Stimulated activated CD4-positive, alpha-beta T cell treated with anti-CD3 and anti-CD28 coated beads, Interleukin-4, amount 100 ng/mL, for 48 hours (primary cell): ENCODE measurements around the gene FOXP2.
"Not testable (repeated sequence)": the region's sequence is repeated elsewhere in the genome, so short reads cannot be mapped to it uniquely, and the experiment has no call there.

Experiments used
- DNase-seq, 2 donors: peaks; one replicate each; pipeline ENCODE4 v3.0.0-alpha.2; 2020; ENCODE audit warnings: low read depth in 2 of 2

Gene FOXP2

GRCh38 chr7:114502454-114503254 lies 88.0 kb downstream of the FOXP2 start:
- no peak for DNase-seq

DNA sequence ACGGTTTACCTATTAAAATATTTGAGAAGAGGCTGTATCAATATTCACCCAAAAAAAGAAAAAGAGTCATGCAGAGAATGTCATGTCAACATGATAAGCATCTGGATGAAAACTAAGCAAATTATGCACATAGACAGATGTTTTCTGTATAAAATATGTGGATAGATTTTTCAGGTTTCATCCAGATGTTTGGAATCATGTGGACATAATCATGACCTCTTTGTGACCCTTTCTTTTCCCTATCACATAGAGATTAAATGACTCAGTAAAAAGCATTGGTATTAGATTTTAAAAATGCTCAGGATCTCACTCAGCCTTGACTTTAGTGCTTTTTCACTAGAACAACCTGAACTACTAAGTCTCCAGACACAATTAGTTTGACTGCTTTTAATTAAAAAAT lies 90.0 kb downstream of the FOXP2 start:
- DNase-seq = no peak

GRCh38 chr7:114507381-114507780 lies 92.8 kb downstream of the FOXP2 start:
- no peak for DNase-seq

DNA sequence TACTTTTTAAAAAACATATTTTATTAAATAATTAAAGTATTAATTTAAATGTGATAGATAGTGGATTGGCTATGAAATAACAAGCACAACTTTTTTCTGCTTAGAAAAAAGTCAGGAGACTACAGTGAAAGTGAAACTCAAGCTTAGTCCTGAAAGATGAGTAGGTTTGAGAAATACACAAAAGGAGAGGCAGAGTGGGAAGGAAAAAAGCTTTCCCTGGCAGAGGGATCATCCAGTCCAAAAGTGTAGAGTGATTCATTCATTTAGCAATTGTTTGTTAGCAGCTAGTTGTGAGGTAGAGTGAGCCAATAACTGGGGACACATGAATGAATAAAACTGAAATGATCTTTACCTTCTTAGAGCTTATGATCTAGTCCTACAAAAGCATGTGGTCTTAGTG lies 93.5 kb downstream of the FOXP2 start:
- DNase-seq = no peak

- DNase-seq = not testable (repeated sequence)
These were observed 96.2 kb downstream of the FOXP2 start for GRCh38 chr7:114510824-114511223.

DNA sequence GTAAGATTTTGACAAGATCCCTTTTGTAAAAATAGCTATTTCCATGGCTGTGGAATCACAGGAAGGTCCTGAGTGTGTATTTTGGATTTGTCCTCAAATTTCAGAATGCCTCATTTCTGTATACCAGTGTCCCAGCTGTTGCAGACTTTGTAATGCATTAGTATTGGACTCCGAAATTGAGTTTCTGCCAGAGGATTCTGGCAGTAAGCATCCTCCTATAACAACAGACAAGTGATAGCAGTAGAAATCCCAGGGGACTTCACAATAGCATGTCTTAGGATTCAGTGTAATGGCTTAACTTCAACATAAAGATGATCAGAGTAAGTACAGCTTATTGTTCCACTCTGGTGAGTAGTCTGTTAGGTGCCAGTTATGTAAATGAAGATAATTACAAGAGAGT lies 104.6 kb downstream of the FOXP2 start:
- DNase-seq = no peak

DNA sequence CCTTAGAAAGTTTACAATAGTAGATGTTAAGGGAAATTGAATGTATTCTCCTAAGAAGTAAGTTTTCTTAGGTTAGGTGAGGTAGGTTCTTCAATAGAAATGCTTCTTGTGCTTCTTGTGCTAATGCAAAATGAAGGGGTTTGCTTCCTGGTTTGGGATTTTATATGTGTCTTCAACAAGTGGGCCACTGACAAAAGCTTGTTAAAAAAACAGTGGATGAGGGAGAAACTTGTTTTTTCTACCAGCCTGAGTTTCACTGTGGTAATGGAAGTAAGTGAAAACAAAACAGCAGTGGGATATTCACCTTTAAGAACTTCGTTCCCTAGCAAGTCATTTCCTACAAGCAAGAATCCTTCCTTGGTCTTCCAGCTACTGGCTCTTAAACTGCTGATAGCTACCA lies 107.5 kb downstream of the FOXP2 start:
- DNase-seq = no peak

GRCh38 chr7:114527589-114527988 lies 113.0 kb downstream of the FOXP2 start:
- DNase-seq = no peak

DNA sequence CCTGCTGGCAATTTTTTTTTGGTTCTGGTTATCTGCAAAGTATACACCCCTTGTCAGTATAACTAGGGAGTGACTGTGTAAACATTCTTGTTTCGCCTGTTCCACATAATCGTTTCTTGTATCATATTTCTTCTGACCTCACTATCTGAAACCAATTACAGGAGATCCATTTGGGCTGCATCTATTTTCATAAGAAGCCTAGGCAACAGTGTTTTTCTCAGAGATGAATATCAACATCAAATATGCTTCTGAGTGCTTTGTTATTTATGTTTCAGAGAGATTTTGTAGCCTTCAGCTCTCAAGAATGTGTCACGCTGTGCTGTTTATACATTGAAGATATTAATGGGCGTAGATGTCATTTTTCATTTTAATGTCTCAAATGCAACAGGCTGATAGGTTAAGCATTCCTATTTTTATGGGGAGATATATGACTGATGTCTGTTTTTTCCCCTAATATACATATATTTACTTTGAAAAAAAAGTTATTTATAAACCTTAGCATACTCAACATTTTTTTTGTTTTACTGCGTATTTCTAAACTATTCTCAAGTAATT lies 115.5 kb downstream of the FOXP2 start:
- DNase-seq = no peak

DNA sequence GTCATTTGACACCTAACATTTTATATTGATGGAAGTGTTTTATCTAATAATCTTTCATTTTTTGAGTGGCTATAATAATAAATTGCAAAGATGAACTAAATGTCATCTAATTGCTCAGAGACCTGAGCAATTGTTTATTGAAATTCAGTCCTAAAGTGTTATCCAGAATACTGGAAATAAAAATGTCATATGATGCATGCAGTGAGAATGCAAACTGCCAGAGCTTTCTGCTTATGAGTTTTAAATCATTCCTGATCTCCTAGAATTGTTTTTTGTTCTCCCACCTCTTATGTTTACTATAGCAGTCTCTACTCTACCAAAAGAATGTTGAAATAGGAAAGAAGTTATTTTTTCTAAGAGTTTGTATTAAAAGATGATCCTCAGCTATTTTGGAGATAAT lies 116.7 kb downstream of the FOXP2 start:
- DNase-seq = no peak

DNA sequence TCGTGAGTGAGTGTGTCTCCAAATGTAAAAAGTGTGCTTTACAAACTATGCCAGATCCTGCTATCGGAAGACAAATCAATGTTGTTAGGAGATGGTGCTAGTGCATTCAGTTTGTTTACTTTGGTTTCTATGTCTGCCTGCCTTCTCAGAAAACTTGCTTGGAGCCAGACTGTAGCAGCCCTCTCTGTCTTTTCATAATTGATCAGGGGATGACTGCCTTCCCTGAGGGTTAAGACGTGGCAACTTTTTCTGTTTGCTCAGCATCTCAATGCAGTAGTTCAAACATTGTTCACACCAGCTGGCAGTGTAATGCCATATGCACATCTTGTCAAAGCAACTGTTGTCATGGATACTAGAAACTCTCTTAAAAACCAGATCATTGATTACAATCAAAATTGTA lies 118.5 kb downstream of the FOXP2 start:
- DNase-seq = no peak

DNA sequence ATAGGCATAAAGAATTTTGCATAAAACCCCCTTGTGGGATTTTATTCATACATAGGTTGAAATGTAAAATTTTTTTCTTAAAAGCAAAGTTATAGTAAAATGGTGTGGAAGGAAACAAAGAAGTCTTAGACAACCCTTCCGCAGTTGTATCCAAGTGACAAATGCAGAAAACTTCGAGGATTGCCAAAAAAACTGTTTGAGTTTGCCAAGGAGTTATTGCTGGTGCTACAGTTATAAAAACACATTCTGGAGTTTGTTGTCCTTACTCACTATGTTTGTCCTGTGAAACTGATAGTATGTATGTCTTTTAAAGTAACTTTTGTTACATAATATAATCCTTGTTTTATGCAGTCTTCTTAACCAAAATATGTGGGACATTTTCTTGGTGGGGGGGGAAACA lies 120.3 kb downstream of the FOXP2 start:
- no peak for DNase-seq

DNA sequence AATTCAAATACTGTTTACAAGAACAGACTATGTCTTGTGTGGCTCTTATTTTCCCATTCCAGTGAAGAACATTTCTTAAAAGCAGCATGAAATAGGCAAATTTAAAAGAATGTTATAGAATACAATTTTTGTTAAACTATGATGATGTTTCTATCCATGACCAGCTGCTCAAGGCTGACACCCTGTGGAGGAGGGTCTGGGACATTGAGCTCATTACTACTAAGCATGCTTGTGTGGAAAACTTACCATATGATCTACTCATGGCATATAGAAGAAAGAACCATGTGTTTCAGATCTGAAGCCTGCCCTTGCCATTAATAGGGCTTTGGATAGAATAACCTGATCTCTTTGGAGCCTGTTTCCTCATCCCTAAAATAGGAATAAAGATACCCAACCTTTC lies 125.0 kb downstream of the FOXP2 start:
- no peak for DNase-seq

DNA sequence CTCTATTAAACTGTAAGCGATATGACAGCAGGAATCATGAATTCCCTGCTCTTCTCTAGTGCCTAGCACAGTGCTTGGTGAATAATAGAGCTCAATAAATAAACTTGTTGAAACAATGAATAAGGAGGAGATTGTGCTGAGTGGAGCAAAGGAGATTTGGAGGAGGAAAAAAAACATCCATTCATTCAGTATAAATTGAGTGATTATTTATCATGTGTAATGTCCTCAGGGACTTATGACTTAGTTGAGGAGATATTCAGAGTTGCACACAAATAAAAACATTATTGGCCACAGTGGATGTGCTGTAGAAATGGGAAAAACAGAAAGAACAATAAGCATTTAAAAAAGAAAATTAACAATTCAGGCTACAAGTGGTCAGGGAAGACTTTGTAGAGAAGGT lies 125.7 kb downstream of the FOXP2 start:
- no peak for DNase-seq

DNA sequence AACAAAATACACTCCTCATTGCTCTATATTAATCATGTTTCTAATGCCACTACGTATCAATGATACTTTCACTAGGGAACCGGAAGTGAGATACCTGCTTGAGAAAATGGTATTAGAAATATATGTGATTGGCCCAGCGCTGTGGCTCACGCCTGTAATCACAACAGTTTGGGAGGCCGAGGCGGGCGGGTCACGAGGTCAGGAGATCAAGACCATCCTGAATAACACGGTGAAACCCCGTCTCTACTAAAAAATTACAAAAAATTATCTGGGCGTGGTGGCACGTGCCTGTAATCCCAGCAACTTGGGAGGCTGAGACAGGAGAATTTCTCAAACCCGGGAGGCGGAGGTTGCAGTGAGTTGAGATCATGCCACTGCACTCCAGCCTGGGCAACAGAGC lies 132.7 kb downstream of the FOXP2 start:
- not testable (repeated sequence) for DNase-seq

DNA sequence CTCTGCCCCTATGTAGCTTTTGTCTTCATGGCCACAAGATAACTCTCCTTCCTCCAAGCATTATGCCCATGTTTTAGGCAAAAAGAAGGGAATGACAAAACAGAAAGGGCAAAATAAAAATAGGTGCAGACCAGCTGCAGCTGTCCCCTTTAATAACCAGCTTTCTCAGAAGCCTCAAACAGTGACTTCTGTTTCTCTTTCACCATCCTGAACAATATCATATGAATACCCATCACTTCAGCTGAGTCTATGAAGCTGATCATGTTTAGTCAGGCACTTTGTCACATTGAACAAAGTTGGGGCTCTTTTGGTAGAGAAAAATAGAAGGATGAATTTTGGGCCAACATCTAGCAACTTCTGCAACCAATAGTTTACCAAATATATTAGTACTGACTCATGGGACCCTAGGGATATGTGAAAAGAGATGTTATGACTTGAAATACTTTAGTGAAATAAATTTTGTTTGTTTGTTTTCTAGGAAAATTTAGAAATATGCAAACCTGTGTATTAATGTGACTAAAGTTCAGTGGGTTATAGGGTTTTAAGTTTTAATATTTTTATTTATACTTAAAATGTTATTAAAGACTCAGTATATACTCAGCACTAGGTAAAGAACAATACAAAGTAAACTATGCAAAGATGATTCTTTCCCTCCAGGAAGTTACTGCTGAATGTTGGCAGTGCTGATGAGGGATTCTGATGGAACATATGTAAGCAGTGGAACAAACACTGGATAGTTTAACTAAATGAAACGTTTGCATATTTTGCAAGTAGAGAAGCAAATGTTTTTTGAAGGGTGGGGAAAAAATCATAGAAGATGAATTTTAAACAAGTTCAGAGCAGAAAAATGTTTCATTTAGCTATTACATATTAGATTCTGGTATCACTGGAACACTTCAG lies 133.7 kb downstream of the FOXP2 start:
- no peak for DNase-seq

GRCh38 chr7:114554781-114555537 lies 140.3 kb downstream of the FOXP2 start:
- no peak for DNase-seq

- no peak for DNase-seq
These were observed 152.8 kb downstream of the FOXP2 start for GRCh38 chr7:114567416-114567815.

DNA sequence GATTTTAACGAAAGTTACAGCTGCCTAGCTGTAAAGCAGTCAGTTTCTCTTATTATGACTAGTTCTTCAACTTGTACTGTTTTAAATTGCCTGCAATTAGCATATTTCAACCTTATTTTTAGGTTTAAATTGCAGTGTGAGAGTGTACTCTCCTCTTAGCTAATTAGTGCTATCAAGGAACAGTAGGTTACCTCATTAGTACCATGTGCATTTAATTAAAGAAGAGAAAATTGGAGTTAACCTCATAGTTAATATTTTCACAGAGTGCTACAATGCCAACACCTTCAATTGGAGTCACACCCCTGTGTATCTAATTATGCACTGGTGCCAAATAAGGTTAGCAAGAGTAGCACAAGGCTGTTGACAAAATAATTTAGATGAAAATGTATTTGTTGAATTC lies 154.6 kb downstream of the FOXP2 start:
- no peak for DNase-seq

- no peak for DNase-seq
These were observed 159.8 kb downstream of the FOXP2 start for GRCh38 chr7:114574384-114574783.

DNA sequence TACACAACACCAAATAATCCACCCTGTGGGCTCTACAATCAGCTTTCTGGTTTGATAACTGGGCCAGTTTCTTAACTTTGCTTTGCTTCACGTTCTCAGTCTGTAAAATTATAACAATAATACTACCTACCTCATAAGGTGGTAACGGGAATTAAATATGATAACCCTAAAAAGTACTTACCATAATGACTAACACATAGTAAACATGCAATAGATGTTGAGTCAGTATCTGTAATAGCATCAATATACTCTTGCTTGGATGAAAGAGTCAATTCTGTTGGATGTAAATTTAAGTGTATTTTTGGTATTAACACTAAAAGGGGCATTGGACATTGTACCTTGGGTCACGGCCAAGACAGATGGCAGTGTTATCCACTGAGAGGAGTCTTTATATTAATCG lies 160.5 kb downstream of the FOXP2 start:
- no peak for DNase-seq

- not testable (repeated sequence) for DNase-seq
These were observed 166.3 kb downstream of the FOXP2 start for GRCh38 chr7:114580963-114581362.
